Measurements from ENCODE around the gene MBTPS2.
A peak's percentile ranks its signal among the peaks of the same experiment; 100 is the strongest.
"Not testable (repeated sequence)": the region's sequence is repeated elsewhere in the genome, so short reads cannot be mapped to it uniquely, and the experiment has no call there.

MBTPS2 gene

DNA sequence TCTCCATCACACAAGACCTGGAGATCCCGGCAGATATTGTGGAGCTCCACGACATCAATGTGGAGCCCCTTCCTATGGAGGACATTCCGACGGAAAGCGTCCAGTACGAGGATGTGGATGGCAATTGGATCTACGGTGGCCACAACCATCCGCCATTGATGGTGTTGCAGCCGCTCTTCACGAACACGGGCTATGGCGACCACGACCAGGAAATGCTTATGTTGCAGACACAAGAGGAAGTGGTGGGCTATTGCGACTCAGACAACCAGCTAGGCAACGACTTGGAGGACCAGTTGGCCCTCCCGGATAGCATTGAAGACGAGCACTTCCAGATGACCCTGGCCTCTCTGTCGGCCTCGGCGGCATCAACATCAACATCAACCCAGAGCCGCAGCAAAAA, 17.1 kb downstream of the MBTPS2 start:
- no peak for DNase-seq (ENCODE audit: low spot score)

DNA sequence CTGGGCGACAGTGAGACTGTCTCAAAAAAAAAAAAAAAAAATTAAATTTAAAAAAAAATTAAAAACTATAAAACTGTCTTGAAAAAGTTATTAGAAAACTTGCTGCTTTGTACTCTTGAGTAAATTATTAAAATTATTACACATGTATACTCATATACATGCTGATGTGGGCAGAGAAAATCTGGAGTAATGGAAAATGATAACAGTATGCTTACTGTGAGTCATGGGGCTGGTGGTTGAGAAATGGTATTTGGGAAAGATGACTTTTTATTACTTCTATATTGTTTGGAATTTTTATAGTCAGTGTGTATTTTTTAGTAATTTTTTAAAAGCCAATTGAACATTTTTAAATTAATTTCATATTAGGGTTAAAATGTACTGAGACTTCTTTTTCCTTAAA, 23.8 kb downstream of the MBTPS2 start:
- DNase-seq (ENCODE audit: low spot score), result no peak

DNA sequence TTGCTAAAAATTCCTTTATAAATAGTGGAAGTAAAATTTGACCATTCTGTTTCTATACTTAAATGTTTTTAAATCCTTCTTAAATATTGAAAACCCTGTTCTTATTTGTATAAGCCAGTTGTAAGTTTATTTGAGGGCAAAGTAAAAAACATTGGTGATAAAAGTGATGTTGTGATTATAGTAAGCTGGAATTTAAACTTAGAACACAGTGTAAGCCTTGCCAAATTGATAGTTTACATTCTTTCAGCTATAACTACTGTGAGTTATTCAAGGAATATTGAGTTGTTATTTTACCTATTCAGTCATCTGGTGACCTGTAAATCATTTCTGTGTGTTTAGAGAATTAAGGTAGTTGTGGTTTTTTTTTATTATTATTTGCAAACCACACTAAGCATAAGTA, 26.0 kb downstream of the MBTPS2 start:
- no peak for DNase-seq (ENCODE audit: low spot score)

DNA sequence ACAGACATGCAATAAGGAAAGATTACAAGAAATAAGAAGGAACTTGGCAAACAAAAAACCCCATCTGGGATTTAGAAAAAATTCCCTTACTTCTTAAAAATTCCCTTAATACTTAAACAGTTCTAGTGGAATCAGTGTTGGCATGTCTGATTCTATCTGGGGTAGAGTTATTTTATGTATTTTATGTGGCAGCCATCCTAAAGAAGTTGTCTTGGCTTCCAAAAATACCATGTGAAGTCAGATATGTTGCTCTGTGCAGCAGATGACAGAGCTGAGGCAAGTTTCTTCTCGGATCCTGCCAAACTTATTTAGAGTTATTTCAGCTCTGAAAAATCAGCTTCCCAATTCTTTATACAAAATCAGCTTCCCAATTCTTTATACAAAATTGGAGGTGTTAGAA, 31.1 kb downstream of the MBTPS2 start:
- DNase-seq (ENCODE audit: low spot score), result no peak

DNA sequence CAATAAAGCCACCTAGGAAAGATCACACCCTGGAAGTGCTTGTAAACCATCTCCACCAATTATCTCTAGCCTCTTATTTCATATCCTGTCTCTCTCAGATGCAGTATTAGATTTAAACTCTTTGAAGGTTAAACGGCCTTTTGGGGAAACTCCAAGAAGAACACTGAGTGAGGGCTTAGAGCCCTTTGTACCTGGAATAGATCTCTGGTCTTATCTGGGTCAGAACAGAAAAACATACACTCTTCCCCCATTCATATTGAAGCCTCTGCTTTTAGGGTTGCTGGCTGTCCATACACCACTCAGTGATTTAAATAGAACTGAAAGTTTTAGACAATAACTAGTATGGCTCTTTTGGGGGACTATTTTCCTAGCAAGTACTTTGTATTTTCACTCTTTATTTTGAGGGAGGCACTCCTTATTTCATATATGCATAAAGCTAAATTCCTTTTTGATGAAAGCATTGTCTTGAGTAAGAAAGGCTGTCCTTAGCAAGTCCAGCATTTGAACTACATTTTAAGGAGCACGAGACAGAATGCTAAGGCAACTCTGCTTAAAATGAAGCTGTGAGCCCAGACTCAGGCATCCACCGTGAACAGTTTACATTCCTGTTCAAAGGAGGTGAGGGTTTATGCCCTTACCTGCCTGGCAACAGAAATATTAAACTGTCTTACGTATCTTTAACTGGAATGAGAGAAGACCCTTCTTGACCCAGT, 33.8 kb downstream of the MBTPS2 start:
- DNase-seq (ENCODE audit: low spot score), result no peak

DNA sequence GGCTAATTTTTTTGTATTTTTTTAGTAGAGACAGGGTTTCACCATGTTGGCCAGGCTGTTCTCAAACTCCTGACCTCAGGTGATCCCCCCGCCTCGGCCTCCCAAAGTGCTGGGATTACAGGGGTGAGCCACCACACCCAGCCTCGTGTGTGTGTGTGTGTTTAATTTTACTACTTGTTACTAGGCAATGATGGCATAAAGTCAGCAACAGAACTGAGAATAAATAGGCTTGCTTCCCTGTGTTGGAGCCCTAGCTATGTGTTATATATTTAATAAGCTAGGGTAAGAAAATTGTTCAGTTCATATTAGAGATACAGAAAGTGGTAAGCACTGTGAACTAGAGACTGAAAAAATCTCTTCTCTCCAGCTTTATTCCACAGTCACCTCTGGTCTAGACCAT, 34.8 kb downstream of the MBTPS2 start:
- not testable (repeated sequence) for DNase-seq (ENCODE audit: low spot score)

DNA sequence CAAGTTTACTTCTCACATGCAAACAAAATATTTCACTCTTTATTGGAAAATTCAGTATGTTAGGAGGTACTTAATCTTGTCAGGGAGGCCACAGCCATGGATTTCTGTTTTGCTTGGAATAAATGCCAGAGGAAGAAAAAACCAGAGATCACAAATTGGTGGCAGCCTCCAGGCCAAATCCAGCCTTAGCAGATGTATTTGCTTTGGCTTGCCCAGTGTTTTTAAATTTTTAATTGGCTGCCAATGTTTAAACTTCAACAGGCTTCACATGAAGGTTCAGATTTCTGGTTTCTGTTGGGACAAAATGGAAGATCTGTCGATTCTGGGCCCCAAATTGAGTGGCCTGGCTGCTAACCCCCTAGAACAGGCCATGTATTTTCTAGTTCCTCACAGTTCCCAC, 35.6 kb downstream of the MBTPS2 start:
- no peak for DNase-seq (ENCODE audit: low spot score)

DNA sequence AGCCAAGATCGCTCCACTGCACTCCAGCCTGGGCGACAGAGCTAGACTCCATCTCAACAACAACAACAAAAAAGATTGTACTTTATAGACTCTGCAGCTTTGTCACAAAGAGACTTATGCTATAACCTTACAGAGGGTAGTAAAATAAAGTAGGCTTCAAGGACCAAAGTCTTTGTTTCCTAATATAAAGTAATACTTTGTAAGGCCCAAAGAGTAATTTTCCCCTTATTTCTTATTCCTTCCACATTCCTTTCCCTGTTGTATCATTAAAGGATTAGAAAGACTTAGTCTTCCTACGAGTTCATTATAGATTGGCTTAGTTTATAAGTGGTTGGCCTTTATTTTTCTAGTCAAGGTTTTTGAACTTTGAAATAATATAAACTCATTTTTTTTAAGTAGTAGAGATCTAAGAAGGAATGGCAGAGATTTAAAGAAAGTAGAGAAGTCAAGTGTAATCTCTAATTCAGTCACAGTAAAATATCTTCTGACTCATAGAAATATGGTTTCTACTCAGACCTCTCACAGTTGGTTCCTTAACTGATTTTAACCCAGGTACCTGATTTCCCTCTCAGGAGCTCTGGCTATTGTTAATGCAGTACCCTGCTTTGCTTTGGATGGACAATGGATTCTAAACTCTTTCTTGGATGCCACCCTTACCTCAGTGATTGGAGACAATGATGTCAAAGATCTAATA, 42.6 kb downstream of the MBTPS2 start:
- no peak for DNase-seq (ENCODE audit: low spot score)

DNA sequence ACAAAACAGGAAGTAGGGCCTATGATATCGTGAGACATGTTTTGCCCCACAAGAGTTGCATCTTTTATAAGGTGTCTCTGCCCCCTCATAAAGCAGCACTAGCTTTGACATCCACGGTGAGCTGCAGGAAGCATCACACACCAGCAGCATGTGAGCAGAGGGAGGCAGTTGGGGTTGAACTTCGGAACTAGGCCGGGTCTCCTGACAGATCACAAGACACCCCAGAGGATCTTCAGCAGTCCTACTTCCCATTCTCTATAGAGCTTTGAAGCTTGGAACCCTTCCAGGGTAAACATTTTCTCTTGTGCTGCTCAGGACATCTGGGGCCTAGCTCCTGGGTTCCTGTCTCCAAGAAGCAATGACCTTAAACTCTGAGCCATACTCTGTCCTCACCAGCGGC, 43.8 kb downstream of the MBTPS2 start:
- DNase-seq (ENCODE audit: low spot score), result no peak

DNA sequence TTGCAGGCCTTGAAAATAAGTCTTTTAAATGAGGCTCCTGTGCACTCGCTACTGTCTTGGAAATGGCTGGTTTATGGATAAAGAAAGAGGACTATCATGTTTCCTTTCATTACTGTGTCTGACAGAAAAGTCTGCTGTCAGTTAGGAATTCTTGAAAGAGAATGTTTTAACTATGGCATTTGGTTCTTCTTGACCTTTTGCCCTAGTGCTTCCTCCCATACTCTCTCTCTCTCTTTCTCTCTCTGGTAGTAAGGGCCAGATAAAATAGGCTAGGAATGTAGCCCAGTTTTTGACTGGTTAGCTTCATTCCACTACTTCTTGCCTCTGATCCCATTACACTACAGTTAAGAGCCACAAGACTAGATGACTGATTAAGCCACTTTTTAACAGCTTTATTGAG, 46.2 kb downstream of the MBTPS2 start:
- DNase-seq (ENCODE audit: low spot score), result no peak

DNA sequence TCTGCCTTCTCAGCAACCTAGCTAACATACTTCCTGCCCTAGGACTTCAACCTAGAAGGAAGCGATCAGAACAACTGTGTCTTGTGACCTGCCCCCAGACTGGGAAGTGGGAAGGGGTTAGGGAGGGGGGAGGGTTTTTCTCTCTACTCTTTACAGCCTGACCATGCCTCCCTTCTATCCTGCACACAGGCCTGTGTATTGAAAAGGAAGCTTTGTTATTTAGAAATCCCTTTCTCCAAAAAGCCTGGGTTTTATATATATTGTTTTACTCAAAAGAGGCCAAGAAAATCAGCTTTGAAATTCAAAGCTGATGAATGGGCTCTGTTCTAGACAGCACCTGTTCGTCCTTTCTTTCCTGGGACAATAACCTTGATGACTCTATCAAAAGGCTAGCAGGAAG, 65.9 kb downstream of the MBTPS2 start:
- DNase-seq (ENCODE audit: low spot score), result no peak

DNA sequence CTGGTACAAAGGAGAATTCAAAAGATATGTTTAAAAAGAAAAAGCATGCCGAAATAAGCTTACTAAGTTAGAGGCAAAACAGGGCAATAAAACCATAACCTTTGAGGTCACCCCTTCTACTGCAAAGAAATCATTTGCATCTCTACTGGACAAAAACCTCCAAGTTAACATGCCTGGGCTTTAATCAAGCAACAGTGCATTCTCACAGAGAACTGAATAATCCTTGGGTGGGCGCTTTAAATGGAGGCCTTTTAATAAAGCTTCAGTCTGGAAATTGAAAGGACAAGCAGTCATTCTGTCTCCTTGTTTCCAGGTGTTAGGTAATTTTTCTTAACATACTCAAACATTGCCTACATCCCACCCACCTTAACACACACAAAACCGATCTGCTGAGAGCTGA, 66.5 kb downstream of the MBTPS2 start:
- DNase-seq (ENCODE audit: low spot score), result no peak

DNA sequence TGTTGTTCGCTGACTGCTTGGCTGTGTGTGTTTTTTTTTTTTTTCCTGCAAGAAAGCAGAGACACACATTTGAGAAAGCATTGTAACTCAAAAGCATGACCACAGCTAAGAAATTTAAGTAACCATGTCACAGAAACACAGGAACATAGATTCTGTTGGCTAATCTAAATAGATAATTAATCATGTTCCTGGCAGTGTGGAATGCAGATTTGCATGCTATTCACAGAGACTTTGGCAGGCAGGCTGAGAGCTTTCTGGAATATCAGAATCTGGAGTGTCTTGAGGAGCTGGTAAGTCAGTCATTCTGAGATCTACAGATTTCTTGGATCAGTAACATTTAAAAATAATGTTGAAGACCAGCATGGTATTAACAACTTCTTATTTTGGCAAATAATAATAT, 67.8 kb downstream of the MBTPS2 start:
- no peak for DNase-seq (ENCODE audit: low spot score)

DNA sequence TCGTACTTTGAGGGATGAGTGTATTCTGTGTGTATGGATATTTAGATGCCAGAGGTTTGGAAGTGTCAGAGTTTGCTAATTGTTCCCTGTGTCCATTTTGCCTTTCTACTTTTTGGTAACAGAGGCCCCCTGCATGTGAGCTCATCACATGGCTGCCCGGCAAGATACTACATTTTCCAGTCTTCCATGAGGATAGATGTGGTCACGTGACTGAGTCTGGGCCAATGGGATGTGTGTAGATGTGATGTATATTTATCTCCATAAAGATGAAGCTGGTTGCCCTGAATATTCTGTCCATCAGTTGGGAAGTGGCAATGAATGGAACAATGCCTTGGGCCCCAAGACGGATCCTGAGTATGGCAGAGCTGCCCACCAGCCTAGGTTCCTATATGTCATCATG, 72.1 kb downstream of the MBTPS2 start:
- no peak for DNase-seq (ENCODE audit: low spot score)

DNA sequence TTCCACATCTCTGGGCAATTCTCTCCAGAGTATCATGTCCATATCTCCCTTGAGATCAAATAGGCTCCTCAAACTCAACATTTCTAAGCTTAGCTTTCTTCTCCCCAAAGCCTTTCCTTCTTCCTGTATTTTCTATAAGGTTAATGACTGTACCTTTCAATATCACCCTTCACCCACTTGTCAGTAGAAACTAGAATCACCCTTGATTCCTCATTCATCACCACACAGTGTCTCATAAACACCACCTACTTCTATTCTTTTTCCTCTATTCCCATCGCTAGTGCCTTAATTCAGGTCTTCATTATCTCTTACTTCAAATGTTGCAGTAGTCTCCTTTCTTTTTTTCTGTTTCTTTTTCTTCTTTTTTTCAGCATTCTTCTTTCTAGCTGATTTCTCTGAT, 72.8 kb downstream of the MBTPS2 start:
- no peak for DNase-seq (ENCODE audit: low spot score)

DNA sequence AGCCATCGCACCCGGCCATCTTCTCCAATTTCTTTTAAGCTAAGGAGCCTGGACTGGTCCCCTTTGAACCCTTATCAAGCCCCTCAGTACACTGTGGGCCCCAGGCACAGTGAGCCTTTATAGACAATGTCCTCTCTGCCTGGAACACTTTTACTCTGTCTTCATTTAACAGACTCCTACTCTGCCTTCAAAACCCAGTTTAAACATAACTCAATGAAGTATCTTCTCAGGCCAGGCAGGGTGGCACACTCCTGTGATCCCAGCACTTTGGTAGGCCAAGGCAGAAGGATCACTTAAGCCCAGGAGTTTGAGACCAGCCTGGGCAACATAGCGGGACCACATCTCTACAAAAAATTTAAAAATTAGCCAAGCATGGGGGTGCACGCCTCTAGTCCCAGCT, 73.6 kb downstream of the MBTPS2 start:
- DNase-seq (ENCODE audit: low spot score), result no peak

DNA sequence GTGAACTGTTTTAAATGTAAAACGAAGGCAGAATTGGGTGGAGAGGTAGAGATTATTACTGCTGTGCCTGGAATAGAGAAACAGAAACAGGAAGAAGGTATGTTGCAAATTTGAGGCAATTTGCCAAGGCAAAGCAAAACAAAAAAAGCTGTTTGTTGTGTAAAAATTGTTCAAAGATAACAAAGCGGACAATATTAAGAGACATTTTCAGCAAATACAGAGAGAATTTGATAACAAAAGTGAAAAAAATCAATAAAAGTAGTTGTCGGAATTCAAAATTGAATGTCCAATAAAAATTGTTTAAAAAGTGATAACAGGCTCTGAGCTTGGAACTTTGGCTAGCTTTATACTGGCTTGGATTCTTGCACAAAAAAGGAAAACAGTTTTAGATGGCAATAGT, 86.7 kb downstream of the MBTPS2 start:
- DNase-seq (ENCODE audit: low spot score), result no peak

DNA sequence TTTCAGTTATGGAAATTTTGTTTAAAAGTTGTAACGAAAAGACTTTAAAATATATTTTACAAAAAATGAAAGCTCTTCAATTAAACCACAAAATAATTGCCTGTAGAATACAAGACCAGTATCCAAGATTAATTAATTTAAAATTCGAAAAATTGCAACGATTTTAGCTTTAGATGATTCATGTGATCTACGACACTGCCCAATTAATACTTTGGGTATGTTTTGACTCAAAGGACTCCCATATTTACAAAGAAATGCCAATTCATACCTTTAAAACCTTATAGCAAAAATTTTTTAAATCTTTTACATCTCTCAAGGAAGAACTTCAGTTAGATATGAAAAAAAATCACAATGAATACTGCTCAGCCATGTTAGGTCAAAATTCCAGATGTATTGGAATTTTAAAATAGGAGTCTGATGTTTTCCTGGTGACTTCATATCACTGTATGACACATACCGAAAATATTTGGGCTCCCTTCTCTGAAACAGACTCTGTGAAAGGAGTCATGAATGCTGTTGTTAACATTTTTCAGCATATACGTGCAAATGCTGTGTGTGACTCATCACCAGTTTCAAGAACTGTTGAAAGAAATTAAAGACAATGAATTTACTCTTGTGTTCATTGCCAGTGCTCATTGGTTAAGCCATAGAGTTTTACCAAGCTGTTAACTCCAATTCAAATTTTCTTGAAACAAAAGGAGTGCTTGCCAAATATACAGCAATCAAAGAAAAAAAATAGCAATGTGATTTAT, 87.3 kb downstream of the MBTPS2 start:
- peak; percentile 77 for DNase-seq (ENCODE audit: low spot score)

DNA sequence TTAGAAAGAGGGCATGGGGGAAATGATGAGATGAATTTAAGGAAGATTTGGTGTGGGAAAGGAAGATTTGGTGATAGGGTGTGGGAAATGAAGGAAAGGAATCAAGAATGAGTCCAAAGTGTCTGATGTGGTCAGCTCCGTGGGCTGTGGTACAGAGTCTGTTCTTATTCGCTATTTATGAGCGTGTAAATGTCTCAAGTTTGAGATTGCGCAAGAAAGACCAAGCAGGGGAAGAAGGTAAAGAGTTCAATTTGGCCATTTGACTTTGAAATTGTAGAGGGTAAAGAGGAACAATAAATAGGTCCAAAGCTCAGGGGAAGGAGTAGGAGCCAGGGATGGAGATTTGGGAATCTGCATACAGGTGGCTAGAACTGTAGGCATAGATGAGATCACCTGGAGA, 89.8 kb downstream of the MBTPS2 start:
- DNase-seq (ENCODE audit: low spot score), result no peak

DNA sequence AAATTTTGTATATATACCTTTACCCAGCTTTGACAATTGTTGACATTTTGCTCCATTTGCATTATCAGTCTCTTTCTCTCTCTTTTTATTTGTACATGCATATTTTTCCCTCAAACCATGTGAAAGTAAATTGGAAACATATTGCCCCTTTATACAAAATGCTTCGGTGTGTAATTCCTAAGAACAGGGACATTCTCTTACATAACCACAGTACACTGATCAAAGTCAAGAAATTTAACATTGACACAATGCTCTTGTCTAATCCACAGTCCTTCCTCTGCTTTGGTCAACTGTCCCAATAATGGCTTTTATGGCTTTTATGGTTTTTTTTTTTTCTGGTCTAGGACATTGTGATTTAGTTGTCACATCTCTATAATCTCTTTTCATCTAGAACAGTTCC, 91.6 kb downstream of the MBTPS2 start:
- DNase-seq (ENCODE audit: low spot score), result no peak

DNA sequence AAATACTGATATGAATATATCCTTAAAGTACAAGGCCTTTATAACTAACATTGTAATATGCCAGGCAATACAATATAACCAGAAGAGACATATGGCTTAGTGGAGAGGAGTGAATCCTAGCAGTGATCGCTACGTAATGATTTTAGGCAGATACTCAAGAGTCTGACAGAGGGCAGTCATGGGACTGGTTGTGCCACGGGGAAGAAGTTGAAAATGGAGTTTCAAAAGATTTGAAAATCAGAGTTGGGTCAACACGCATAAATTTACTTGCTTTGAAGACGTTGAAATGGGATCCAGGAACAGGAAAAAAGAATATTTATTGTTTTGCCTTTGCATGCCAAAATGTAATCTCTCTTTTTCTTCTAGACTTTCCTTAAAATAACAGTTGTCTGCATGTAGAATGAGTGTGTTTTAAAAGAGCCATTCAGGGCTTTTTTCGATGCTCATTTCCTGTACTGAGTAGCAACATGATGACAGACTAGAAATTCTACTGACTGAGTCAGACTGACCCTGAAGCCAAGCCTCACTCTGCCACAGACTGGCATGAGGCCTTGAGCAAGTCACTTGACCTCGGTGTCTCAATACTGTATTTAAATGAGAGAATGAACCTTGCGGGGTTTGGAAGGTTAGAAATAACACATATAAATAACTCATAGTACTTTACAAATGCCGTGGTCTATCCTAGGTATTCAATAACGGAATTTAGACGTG, 93.0 kb downstream of the MBTPS2 start:
- no peak for DNase-seq (ENCODE audit: low spot score)

DNA sequence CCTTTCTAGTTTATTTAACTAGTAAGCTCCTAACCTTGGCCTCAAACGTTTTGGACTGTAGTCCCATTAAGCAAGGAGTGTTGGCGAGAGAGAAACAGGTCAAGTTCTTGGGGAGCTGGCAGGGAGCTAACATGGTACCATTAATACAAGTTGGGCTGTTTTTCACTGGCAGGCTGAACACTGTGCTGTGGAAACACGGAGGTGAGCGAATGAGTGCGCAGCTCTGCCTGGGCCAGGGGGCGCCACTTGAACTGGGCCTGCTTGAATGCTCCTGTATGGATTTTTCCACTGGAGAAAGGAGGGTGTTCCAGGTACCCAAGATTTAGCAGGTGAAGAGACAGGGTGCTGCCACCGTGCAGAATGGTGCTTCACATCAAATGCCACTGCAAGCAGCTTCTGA, 93.7 kb downstream of the MBTPS2 start:
- no peak for DNase-seq (ENCODE audit: low spot score)

DNA sequence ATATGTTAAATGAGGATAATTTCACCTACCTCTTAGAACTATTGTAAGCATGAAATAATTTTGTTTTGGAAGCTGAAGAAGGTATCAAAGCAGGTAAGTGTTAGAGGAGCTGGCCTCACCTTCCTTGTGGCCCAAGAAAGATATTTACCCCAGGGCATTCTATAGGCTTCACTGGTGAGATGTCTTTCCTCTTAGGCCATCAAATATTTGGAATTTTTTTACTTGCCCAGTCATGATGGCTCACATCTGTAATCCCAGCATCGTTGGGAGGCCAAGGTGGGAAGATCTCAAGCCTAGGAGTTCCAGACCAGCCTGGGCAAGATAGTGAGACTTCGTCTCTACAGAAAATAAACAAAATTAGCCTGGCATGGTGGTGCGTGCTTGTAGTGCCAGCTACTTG, 95.0 kb downstream of the MBTPS2 start:
- DNase-seq (ENCODE audit: low spot score), result no peak

All from SW480 (cell line).